DLD1 (cell line): ENCODE measurements around the gene TREM1.
"Not testable (repeated sequence)": the region's sequence is repeated elsewhere in the genome, so short reads cannot be mapped to it uniquely, and the experiment has no call there.

Experiments used
- in situ Hi-C: cut with HindIII; loops from 2 replicates; pipeline ENCODE4 v1.10.0; 2017; ENCODE audit warnings: low sequenced_read_pairs

Gene TREM1

GRCh38 chr6:41298785-41299502 is 12.5 kb upstream of the TREM1 start:
- in situ Hi-C loops = no loop called here

GRCh38 chr6:41297248-41297647 is 10.8 kb upstream of the TREM1 start:
- in situ Hi-C loops = not testable (repeated sequence)

GRCh38 chr6:41294214-41294872 is 7.9 kb upstream of the TREM1 start:
- in situ Hi-C loops = no loop called here

GRCh38 chr6:41291717-41292116 is 5.2 kb upstream of the TREM1 start:
- in situ Hi-C loops = no loop called here

GRCh38 chr6:41289815-41290214 is 3.3 kb upstream of the TREM1 start:
- in situ Hi-C loops = no loop called here

GRCh38 chr6:41288754-41289129 is 2.3 kb upstream of the TREM1 start:
- in situ Hi-C loops = no loop called here

GRCh38 chr6:41288030-41288753 is 1.7 kb upstream of the TREM1 start:
- in situ Hi-C loops = no loop called here

- in situ Hi-C loops = no loop called here
Measured at GRCh38 chr6:41284726-41285125, 1.8 kb downstream of the TREM1 start.

GRCh38 chr6:41283600-41283999 is 2.9 kb downstream of the TREM1 start:
- in situ Hi-C loops = no loop called here

- in situ Hi-C loops = no loop called here
Measured at GRCh38 chr6:41280381-41281057, 6.0 kb downstream of the TREM1 start.

GRCh38 chr6:41278699-41279405 is 7.6 kb downstream of the TREM1 start:
- in situ Hi-C loops = no loop called here

GRCh38 chr6:41277605-41278004 is 8.9 kb downstream of the TREM1 start:
- in situ Hi-C loops = no loop called here

GRCh38 chr6:41275489-41275888 is 11.0 kb downstream of the TREM1 start:
- in situ Hi-C loops = no loop called here

- in situ Hi-C loops = no loop called here
Measured at GRCh38 chr6:41274256-41274655, 12.2 kb downstream of the TREM1 start.

- in situ Hi-C loops = no loop called here
Measured at GRCh38 chr6:41273714-41274113, 12.8 kb downstream of the TREM1 start.

- in situ Hi-C loops = no loop called here
Measured at GRCh38 chr6:41272591-41273240, 13.8 kb downstream of the TREM1 start.

GRCh38 chr6:41271901-41272395 is 14.5 kb downstream of the TREM1 start:
- in situ Hi-C loops = no loop called here

GRCh38 chr6:41269716-41270115 is 16.8 kb downstream of the TREM1 start:
- in situ Hi-C loops = no loop called here

- in situ Hi-C loops = no loop called here
Measured at GRCh38 chr6:41269166-41269565, 17.3 kb downstream of the TREM1 start.

- in situ Hi-C loops = no loop called here
Measured at GRCh38 chr6:41268478-41268877, 18.0 kb downstream of the TREM1 start.
